Stimulated activated naive CD4-positive, alpha-beta T cell (primary cell): ENCODE results near the gene DYNLT1.
"Not testable (repeated sequence)": the region's sequence is repeated elsewhere in the genome, so short reads cannot be mapped to it uniquely, and the experiment has no call there.

ENCODE experiments used
- DNase-seq, 6 experiments: peaks; one replicate each; lab custom pipeline; 2025; lab: John Stamatoyannopoulos, UW

The DYNLT1 gene

GRCh38 chr6:158644231-158645063, at the start of gene DYNLT1:
Gene DYNLT1, minus strand, starts transcription at chr6:158644743. Its CDS starts 35 bp downstream, at chr6:158644708.
- peak; percentile 72 to 90 (median 78) for DNase-seq

- no peak for DNase-seq
These were observed 44.3 kb upstream of the DYNLT1 start for GRCh38 chr6:158688860-158689259.

GRCh38 chr6:158687506-158687905, 43.0 kb upstream of the DYNLT1 start:
- DNase-seq = no peak

- DNase-seq = peak; percentile 42 to 91 (median 67)
These were observed 42.3 kb upstream of the DYNLT1 start for GRCh38 chr6:158686791-158687381.

- DNase-seq = no peak
These were observed 41.8 kb upstream of the DYNLT1 start for GRCh38 chr6:158686311-158686710.

GRCh38 chr6:158684745-158685324, 40.3 kb upstream of the DYNLT1 start:
- peak in 3 of 6 experiments; percentile 9 to 26 (median 25) for DNase-seq

- peak in 3 of 6 experiments; percentile 14 to 15 (median 14) for DNase-seq
These were observed 39.8 kb upstream of the DYNLT1 start for GRCh38 chr6:158684311-158684710.

GRCh38 chr6:158680481-158680880, 35.9 kb upstream of the DYNLT1 start:
- no peak for DNase-seq

- no peak for DNase-seq
These were observed 35.5 kb upstream of the DYNLT1 start for GRCh38 chr6:158680015-158680414.

GRCh38 chr6:158677906-158678578, 33.5 kb upstream of the DYNLT1 start:
- DNase-seq = no peak

GRCh38 chr6:158677094-158677493, 32.6 kb upstream of the DYNLT1 start:
- not testable (repeated sequence) for DNase-seq

- no peak for DNase-seq
These were observed 30.0 kb upstream of the DYNLT1 start for GRCh38 chr6:158674342-158675131.

GRCh38 chr6:158672726-158673125, 28.2 kb upstream of the DYNLT1 start:
- no peak for DNase-seq

GRCh38 chr6:158672119-158672518, 27.6 kb upstream of the DYNLT1 start:
- not testable (repeated sequence) for DNase-seq

GRCh38 chr6:158669145-158670035, 24.8 kb upstream of the DYNLT1 start:
- no peak for DNase-seq

GRCh38 chr6:158668707-158669103, 24.2 kb upstream of the DYNLT1 start:
- no peak for DNase-seq

GRCh38 chr6:158667360-158667981, 22.9 kb upstream of the DYNLT1 start:
- DNase-seq = no peak

- no peak for DNase-seq
These were observed 22.3 kb upstream of the DYNLT1 start for GRCh38 chr6:158666628-158667359.

GRCh38 chr6:158665332-158665731, 20.8 kb upstream of the DYNLT1 start:
- no peak for DNase-seq
